GM23338 (cell line): Measurements from ENCODE around the gene TAF1B. TPM values are rescaled to one million over a fixed set of nuclear protein-coding genes. Genes with fewer than 3 reads are reported as not detected.

Experiments used
- ATAC-seq: fragments of 200-7000 bp; cut with Tn5 transposase; 3 replicates; pipeline ENCODE4 v1.9.1; 2020
- DNase-seq: peaks from one replicate; pipeline ENCODE4 v3.0.0-alpha.2; 2015; ENCODE audit warnings: low spot score
- H2AFZ ChIP-seq: fragments of 200-600 bp; sonication (generic); 2 replicates; pipeline ENCODE4 v1.8.0; 2016; ENCODE audit warnings: antibody characterized with exemption, mild to moderate bottlenecking, moderate library complexity
- H3F3A ChIP-seq: fragments of 200-600 bp; sonication (generic); replicated peaks from 2 replicates; pipeline ENCODE4 v1.8.0; 2017; ENCODE audit warnings: antibody characterized with exemption, mixed run types, low read depth
- H3K27ac ChIP-seq: fragments of 200-600 bp; sonication (generic); 2 replicates; pipeline ENCODE4 v1.6.1; 2016; ENCODE audit warnings: low read depth
- H3K27me3 ChIP-seq: fragments of 200-600 bp; sonication (generic); 2 replicates; pipeline ENCODE4 v1.8.0; 2016; ENCODE audit warnings: mild to moderate bottlenecking, mixed run types, moderate library complexity; ENCODE audit not compliant: insufficient read depth
- H3K36me3 ChIP-seq: fragments of 200-600 bp; sonication (generic); 2 replicates; pipeline ENCODE4 v1.8.0; 2016; ENCODE audit warnings: mild to moderate bottlenecking; ENCODE audit not compliant: insufficient read depth
- H3K4me1 ChIP-seq: fragments of 200-600 bp; sonication (generic); 2 replicates; pipeline ENCODE4 v1.8.0; 2016; ENCODE audit warnings: mild to moderate bottlenecking, moderate library complexity; ENCODE audit not compliant: insufficient read depth
- H3K4me2 ChIP-seq: fragments of 200-600 bp; sonication (generic); 2 replicates; pipeline ENCODE4 v1.7.1; 2017; ENCODE audit warnings: mixed run types
- H3K4me3 ChIP-seq: fragments of 200-600 bp; sonication (generic); 2 replicates; pipeline ENCODE4 v1.6.1; 2016; ENCODE audit warnings: mixed run types
- H3K79me2 ChIP-seq: fragments of 200-600 bp; sonication (generic); replicated peaks from 2 replicates; pipeline ENCODE4 v1.8.0; 2017; ENCODE audit warnings: mild to moderate bottlenecking; ENCODE audit not compliant: insufficient read depth
- H3K9me2 ChIP-seq: fragments of 200-600 bp; sonication (generic); 2 replicates; pipeline ENCODE4 v1.8.0; 2017; ENCODE audit not compliant: insufficient read depth
- H4K20me1 ChIP-seq: fragments of 200-600 bp; sonication (generic); replicated peaks from 2 replicates; pipeline ENCODE4 v1.8.0; 2017; ENCODE audit warnings: mild to moderate bottlenecking; ENCODE audit not compliant: insufficient read depth
- H3K27ac Mint-ChIP-seq: 2 replicates; pipeline ENCODE4 v1.8.0; 2020; ENCODE audit warnings: inconsistent platforms, mild to moderate bottlenecking, moderate library complexity, mixed read lengths
- H3K27me3 Mint-ChIP-seq: 3 replicates; pipeline ENCODE4 v1.8.0; 2022; ENCODE audit warnings: low read depth, mild to moderate bottlenecking, moderate library complexity, mixed read lengths, inconsistent platforms; ENCODE audit not compliant: insufficient read depth, poor library complexity
- H3K36me3 Mint-ChIP-seq: 3 replicates; pipeline ENCODE4 v1.8.0; 2021; ENCODE audit warnings: low read depth, mild to moderate bottlenecking, inconsistent platforms, moderate library complexity, mixed read lengths
- H3K4me1 Mint-ChIP-seq: 3 replicates; pipeline ENCODE4 v1.8.0; 2020; ENCODE audit warnings: mild to moderate bottlenecking, inconsistent platforms, mixed read lengths
- H3K4me3 Mint-ChIP-seq: 3 replicates; pipeline ENCODE4 v1.8.0; 2021; ENCODE audit warnings: moderate library complexity, mild to moderate bottlenecking, inconsistent platforms, mixed read lengths
- H3K9me3 Mint-ChIP-seq: 3 replicates; pipeline ENCODE4 v1.8.0; 2020; ENCODE audit warnings: moderate library complexity, mild to moderate bottlenecking, inconsistent platforms, mixed read lengths
- CREB1 ChIP-seq: fragments of 250-450 bp; sonication (Bioruptor Pico); IDR thresholded peaks from 2 replicates; pipeline ENCODE4 v1.5.0; 2020; ENCODE audit warnings: low read depth, mild to moderate bottlenecking, moderate library complexity
- CTCF ChIP-seq, 2 experiments: fragments of 200-600 bp in 1 of 2; sonication (generic) in 1 of 2; conservative IDR thresholded peaks; 2 replicates each; pipeline versions ENCODE4 v1.5.1 to v1.6.1; 2016 to 2017; ENCODE audit warnings: antibody characterized with exemption in 2 of 2, low read depth in 2 of 2, mild to moderate bottlenecking in 2 of 2, moderate library complexity in 1 of 2
- ETS1 ChIP-seq: IDR thresholded peaks from 2 replicates; pipeline ENCODE4 v1.6.1; 2016; ENCODE audit warnings: antibody characterized with exemption
- EZH2 ChIP-seq: fragments of 200-600 bp; sonication (generic); IDR thresholded peaks from one replicate; pipeline ENCODE4 v1.8.0; 2017; ENCODE audit warnings: antibody characterized with exemption, mild to moderate bottlenecking, low read depth; ENCODE audit not compliant: unreplicated experiment
- EZH2phosphoT487 ChIP-seq: fragments of 200-600 bp; sonication (generic); IDR thresholded peaks from one replicate; pipeline ENCODE4 v1.8.1; 2018; ENCODE audit warnings: antibody characterized with exemption; ENCODE audit not compliant: unreplicated experiment
- JUNB ChIP-seq: IDR thresholded peaks from one replicate; pipeline ENCODE4 v1.6.1; 2016; ENCODE audit warnings: antibody characterized with exemption; ENCODE audit not compliant: unreplicated experiment
- NANOG ChIP-seq: IDR thresholded peaks from 2 replicates; pipeline ENCODE4 v1.6.1; 2016; ENCODE audit warnings: antibody characterized with exemption, borderline replicate concordance
- POLR2AphosphoS5 ChIP-seq: IDR thresholded peaks from 2 replicates; pipeline ENCODE4 v1.6.1; 2016; ENCODE audit warnings: antibody characterized with exemption, low read depth
- REST ChIP-seq: IDR thresholded peaks from one replicate; pipeline ENCODE4 v1.6.1; 2018; ENCODE audit warnings: antibody characterized with exemption; ENCODE audit not compliant: unreplicated experiment
- STAT1 ChIP-seq: IDR thresholded peaks from one replicate; pipeline ENCODE4 v1.6.1; 2016; ENCODE audit warnings: antibody characterized with exemption; ENCODE audit not compliant: unreplicated experiment
- ZNF114 ChIP-seq: fragments of 250-450 bp; sonication (Bioruptor Pico); IDR thresholded peaks from 2 replicates; pipeline ENCODE4 v1.5.0; 2020; ENCODE audit warnings: mild to moderate bottlenecking, moderate library complexity
- ZNF331 ChIP-seq: fragments of 250-450 bp; sonication (Bioruptor Pico); IDR thresholded peaks from 2 replicates; pipeline ENCODE4 v1.5.0; 2020; ENCODE audit warnings: low read depth, mild to moderate bottlenecking, moderate library complexity
- ZNF462 ChIP-seq: fragments of 250-450 bp; sonication (Bioruptor Pico); IDR thresholded peaks from 2 replicates; pipeline ENCODE4 v1.5.0; 2020; ENCODE audit warnings: mild to moderate bottlenecking, moderate library complexity
- polyA plus RNA-seq: library from polyadenylated mRNA; unstranded; fragments of >200 nt; fragmentation: Nextera tagmentation; extraction: Ambion mirVana; gene quantifications from 2 replicates; pipeline ENCODE4 v1.2.1, GENCODE V29; 2016
- total RNA-seq: library from RNA; depleted of rRNA; stranded (reverse); fragments of >200 nt; shearing (Covaris generic); gene quantifications from 2 replicates; pipeline ENCODE4 v1.2.3, GENCODE V29; 2014

The TAF1B gene
- total and polyA plus RNA-seq, 2 experiments from 2014 or later = 22.2 to 28.9 TPM

- Histone ChIP-seq H4K20me1 (peaks cover 4% of the 10 kb centered on the region; the same call in 1 of the 2 replicates), H2AFZ (no peak overlapping the region), H3F3A (no peaks in the 10 kb centered on the region), H3K27me3 (no peaks in the 10 kb centered on the region), H3K27ac (no peak overlapping the region), H3K9me2 (no peaks in the 10 kb centered on the region), H3K4me3 (no peak overlapping the region), H3K4me1 (no peaks in the 10 kb centered on the region), H3K79me2 (no peaks in the 10 kb centered on the region), H3K36me3 (peaks cover 19% of the 10 kb centered on the region), H3K4me2 (no peak overlapping the region)
- peaks cover 35% of the 10 kb centered on the region for H3K36me3 Mint-ChIP-seq
- TF ChIP-seq ZNF331 (CRISPR knock-in tag) (no peak), EZH2phosphoT487 (no peak), ZNF114 (CRISPR knock-in tag) (no peak), CTCF (conservative IDR thresholded peaks at IDR 0.05; ENCODE audit: low read depth in 2 of 2) (no peak), STAT1 (no peak), CREB1 (CRISPR knock-in tag) (no peak), ZNF462 (CRISPR knock-in tag) (no peak), JUNB (no peak), EZH2 (no peak), ETS1 (no peak), POLR2AphosphoS5 (no peak), NANOG (no peak), REST (no peak)
- DNase-seq (no peak), ATAC-seq (no peak)
- H3K9me3 Mint-ChIP-seq = peaks cover 24% of the 10 kb centered on the region
- H3K4me1 Mint-ChIP-seq = no peaks in the 10 kb centered on the region
- H3K27me3 Mint-ChIP-seq = no peaks in the 10 kb centered on the region
- H3K4me3 Mint-ChIP-seq = no peak overlapping the region
- no peak overlapping the region for H3K27ac Mint-ChIP-seq
Measured at GRCh38 chr2:9867881-9868280, 24.6 kb downstream of the TAF1B start.
